Parathyroid adenoma (tissue), 2 donors: ENCODE data around the gene DNAJC27.
A peak's percentile ranks its signal among the peaks of the same experiment; 100 is the strongest.

Source experiments
- H2AFZ ChIP-seq: fragments of 300-600 bp; sonication (generic); one replicate; pipeline ENCODE4 v1.7.0; 2017; ENCODE audit warnings: antibody characterized with exemption, mild to moderate bottlenecking
- H3K27ac ChIP-seq: fragments of 300-600 bp; sonication (generic); one replicate; pipeline ENCODE4 v1.7.0; 2017
- H3K27me3 ChIP-seq: fragments of 300-600 bp; sonication (generic); one replicate; pipeline ENCODE4 v1.7.0; 2017; ENCODE audit warnings: low read length; ENCODE audit not compliant: control insufficient read depth, insufficient read depth
- H3K36me3 ChIP-seq: fragments of 300-600 bp; sonication (generic); one replicate; pipeline ENCODE4 v1.7.0; 2017; ENCODE audit warnings: low read length; ENCODE audit not compliant: control insufficient read depth, insufficient read depth
- H3K4me1 ChIP-seq: fragments of 300-600 bp; sonication (generic); one replicate; pipeline ENCODE4 v1.7.0; 2017; ENCODE audit warnings: control low read depth
- H3K4me2 ChIP-seq: fragments of 300-600 bp; sonication (generic); one replicate; pipeline ENCODE4 v1.7.0; 2017; ENCODE audit warnings: low read length
- H3K4me3 ChIP-seq: fragments of 300-600 bp; sonication (generic); one replicate; pipeline ENCODE4 v1.7.0; 2017; ENCODE audit warnings: low read depth, low read length
- H3K79me2 ChIP-seq: fragments of 300-600 bp; sonication (generic); one replicate; pipeline ENCODE4 v1.7.0; 2017; ENCODE audit warnings: control low read depth
- H3K9ac ChIP-seq: fragments of 300-600 bp; sonication (generic); one replicate; pipeline ENCODE4 v1.7.0; 2017; ENCODE audit warnings: mild to moderate bottlenecking
- H3K9me3 ChIP-seq: fragments of 300-600 bp; sonication (generic); one replicate; pipeline ENCODE4 v1.7.0; 2017; ENCODE audit warnings: low read length; ENCODE audit not compliant: control insufficient read depth
- TF ChIP-seq, protein P1 (sequence below): fragments of 300-600 bp; sonication (generic); IDR thresholded peaks from one replicate; pipeline ENCODE4 v1.7.0; 2017; ENCODE audit warnings: antibody characterized with exemption, mild to moderate bottlenecking
- donor health status: primary hyperparathyroidism.

Gene DNAJC27

DNA sequence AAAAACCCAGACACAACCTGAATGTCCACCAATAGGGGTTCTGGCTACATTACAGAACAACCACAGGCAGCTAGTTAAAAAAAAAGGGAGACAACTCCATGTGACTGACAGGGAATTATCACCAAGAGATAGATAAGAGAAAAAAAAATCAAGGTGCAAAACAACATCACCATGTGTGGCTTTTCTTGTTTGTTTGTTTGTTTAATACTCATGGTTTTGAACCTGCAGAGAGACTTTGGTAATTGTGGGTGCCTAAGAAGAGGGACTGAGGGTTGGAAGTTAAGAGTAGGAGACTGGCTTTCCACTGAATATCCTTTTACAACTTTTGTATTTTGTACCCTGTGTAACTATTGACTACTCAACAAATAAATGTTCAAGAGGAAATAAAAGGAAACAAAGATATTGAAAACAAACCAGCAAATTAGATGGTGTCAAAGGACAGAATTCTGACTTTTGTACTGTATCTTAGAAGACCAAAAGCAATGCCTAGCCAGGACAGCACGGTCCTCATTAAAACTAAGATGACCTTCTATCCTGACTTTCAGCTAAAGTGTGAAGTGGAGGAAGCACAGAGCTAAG is 22.5 kb upstream of the DNAJC27 start:
- peaks cover 15% of the 10 kb centered on the region for H3K4me1 ChIP-seq
- H3K79me2 ChIP-seq = no peaks in the 10 kb centered on the region
- TF ChIP-seq, protein P1, sequence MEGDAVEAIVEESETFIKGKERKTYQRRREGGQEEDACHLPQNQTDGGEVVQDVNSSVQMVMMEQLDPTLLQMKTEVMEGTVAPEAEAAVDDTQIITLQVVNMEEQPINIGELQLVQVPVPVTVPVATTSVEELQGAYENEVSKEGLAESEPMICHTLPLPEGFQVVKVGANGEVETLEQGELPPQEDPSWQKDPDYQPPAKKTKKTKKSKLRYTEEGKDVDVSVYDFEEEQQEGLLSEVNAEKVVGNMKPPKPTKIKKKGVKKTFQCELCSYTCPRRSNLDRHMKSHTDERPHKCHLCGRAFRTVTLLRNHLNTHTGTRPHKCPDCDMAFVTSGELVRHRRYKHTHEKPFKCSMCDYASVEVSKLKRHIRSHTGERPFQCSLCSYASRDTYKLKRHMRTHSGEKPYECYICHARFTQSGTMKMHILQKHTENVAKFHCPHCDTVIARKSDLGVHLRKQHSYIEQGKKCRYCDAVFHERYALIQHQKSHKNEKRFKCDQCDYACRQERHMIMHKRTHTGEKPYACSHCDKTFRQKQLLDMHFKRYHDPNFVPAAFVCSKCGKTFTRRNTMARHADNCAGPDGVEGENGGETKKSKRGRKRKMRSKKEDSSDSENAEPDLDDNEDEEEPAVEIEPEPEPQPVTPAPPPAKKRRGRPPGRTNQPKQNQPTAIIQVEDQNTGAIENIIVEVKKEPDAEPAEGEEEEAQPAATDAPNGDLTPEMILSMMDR = no peak
- H3K9ac ChIP-seq = no peak overlapping the region
- H3K27me3 ChIP-seq = no peaks in the 10 kb centered on the region
- H2AFZ ChIP-seq = peak overlapping the region; percentile 34
- peak overlapping the region; percentile 53 for H3K4me3 ChIP-seq
- peak overlapping the region; percentile 74 for H3K4me2 ChIP-seq
- no peaks in the 10 kb centered on the region for H3K9me3 ChIP-seq
- H3K36me3 ChIP-seq = no peaks in the 10 kb centered on the region
- H3K27ac ChIP-seq = peak overlapping the region; percentile 93

DNA sequence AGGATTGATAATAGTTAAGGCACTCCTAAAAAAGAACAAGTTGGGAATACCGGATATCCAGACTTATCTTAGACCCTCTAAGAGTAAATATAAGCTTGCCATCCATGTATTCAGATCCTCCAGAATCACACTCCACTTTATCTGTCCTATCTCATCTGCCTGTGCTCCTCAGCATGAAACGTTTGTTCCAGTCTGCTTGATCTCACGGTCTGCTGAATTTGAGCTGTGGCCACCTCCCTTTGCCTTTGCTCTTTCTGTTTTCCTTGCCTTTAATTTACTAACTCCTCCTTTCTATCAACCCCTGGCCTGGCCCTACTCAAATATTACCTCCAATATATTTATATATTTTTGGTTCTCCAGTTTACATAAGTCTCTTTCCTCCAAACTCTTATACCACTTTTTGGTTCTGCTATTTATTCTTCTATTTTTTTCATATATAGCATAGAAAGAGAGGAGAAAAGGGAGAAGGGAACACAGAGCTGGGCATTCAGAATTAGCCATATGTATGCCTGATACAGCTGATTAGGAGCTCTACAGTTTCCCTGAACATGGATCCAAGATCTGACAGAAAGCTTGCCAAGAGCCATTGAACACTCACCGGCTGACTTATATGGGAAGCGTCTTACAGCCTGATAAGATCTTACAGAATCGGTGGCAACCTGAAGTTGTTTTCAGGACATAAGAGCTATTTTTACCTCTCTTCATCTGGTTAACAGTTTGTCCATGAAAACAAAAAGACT is 21.8 kb upstream of the DNAJC27 start:
- no peaks in the 10 kb centered on the region for H3K79me2 ChIP-seq
- H3K9me3 ChIP-seq = no peaks in the 10 kb centered on the region
- H3K4me2 ChIP-seq = peak overlapping the region; percentile 74
- H2AFZ ChIP-seq = peak overlapping the region; percentile 1
- no peak overlapping the region for H3K9ac ChIP-seq
- peak overlapping the region; percentile 53 for H3K4me3 ChIP-seq
- H3K4me1 ChIP-seq = peaks cover 15% of the 10 kb centered on the region
- H3K27me3 ChIP-seq = no peaks in the 10 kb centered on the region
- H3K36me3 ChIP-seq = no peaks in the 10 kb centered on the region
- TF ChIP-seq, protein P1 = no peak
- H3K27ac ChIP-seq = peak overlapping the region; percentile 93

DNA sequence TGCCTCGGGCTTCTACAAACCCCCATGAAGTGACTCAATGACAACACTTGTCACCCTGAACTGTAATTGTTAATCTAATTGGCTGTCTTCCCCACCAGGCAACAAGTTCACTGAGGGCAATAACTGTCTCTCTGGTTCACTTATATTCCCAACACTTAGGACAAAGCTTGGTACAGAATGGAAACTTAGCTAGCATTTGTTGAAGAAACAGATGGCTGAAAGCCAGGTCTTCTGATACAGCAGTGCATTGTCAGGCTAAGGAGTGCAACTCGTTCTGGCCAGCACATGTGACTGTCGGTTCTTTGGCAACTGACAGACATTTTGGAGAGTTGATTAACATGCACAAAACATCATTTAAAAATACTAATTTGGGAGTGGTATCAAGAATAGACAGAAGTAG is 14.6 kb upstream of the DNAJC27 start:
- H3K4me3 ChIP-seq = peak overlapping the region; percentile 19
- H3K4me1 ChIP-seq = peaks cover 41% of the 10 kb centered on the region
- H3K9ac ChIP-seq = no peak overlapping the region
- no peaks in the 10 kb centered on the region for H3K27me3 ChIP-seq
- H3K79me2 ChIP-seq = no peaks in the 10 kb centered on the region
- H3K4me2 ChIP-seq = peak overlapping the region; percentile 65
- no peaks in the 10 kb centered on the region for H3K9me3 ChIP-seq
- peak overlapping the region; percentile 1 for H2AFZ ChIP-seq
- TF ChIP-seq, protein P1 = no peak
- H3K36me3 ChIP-seq = no peaks in the 10 kb centered on the region
- peak overlapping the region; percentile 81 for H3K27ac ChIP-seq

DNA sequence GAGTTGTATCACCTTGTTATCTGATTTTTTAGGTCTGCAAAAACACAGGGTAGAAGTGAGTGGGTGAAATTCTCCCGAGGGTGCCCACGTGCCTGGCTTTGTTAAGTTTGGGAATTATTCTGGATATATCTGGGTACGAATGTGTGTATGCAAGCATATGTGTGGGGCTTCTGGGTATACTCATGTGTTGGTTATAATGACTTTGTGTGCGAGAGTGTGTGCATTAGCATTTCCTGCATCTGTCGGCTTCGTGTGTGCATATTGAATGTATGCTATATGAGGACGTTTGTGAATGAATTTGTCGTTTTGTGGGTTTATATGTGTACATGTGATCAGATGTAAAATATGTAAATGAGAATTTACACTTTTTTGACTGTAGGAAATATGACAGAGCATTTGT is 13.8 kb upstream of the DNAJC27 start:
- no peaks in the 10 kb centered on the region for H3K79me2 ChIP-seq
- no peak overlapping the region for H3K9ac ChIP-seq
- H3K36me3 ChIP-seq = no peaks in the 10 kb centered on the region
- peaks cover 41% of the 10 kb centered on the region for H3K4me1 ChIP-seq
- peak overlapping the region; percentile 54 for H3K4me2 ChIP-seq
- no peaks in the 10 kb centered on the region for H3K27me3 ChIP-seq
- peak overlapping the region; percentile 80 for H2AFZ ChIP-seq
- TF ChIP-seq, protein P1 = no peak
- H3K9me3 ChIP-seq = no peaks in the 10 kb centered on the region
- H3K27ac ChIP-seq = peak overlapping the region; percentile 81
- peak overlapping the region; percentile 11 for H3K4me3 ChIP-seq
